Activated CD4-positive, alpha-beta T cell treated with anti-CD3 and anti-CD28 coated beads, Interleukin-2, amount 50 U/mL, for 24 hours (primary cell): ENCODE results near the gene C1QTNF3.
"Not testable (repeated sequence)": the region's sequence is repeated elsewhere in the genome, so short reads cannot be mapped to it uniquely, and the experiment has no call there.

Experiments used
- DNase-seq, 2 donors: peaks; one replicate each; pipeline ENCODE4 v3.0.0-alpha.2; 2020; ENCODE audit warnings: low read depth in 1 of 2, low spot score in 1 of 2

Gene C1QTNF3

GRCh38 chr5:34053133-34053532 lies 10.1 kb upstream of the C1QTNF3 start:
- no peak for DNase-seq

GRCh38 chr5:34051374-34051980 lies 8.5 kb upstream of the C1QTNF3 start:
- DNase-seq = no peak

GRCh38 chr5:34047774-34048572 lies 5.0 kb upstream of the C1QTNF3 start:
- no peak for DNase-seq

- DNase-seq = no peak
Observed at GRCh38 chr5:34047143-34047542, 4.1 kb upstream of the C1QTNF3 start.

GRCh38 chr5:34045996-34046395 lies 3.0 kb upstream of the C1QTNF3 start:
- no peak for DNase-seq

GRCh38 chr5:34045023-34045422 lies 2.0 kb upstream of the C1QTNF3 start:
- no peak for DNase-seq

- DNase-seq = no peak
Observed at GRCh38 chr5:34042321-34042720, 692 bp downstream of the C1QTNF3 start.

GRCh38 chr5:34041247-34041972 lies 1.6 kb downstream of the C1QTNF3 start:
- DNase-seq = no peak

GRCh38 chr5:34040472-34040871 lies 2.5 kb downstream of the C1QTNF3 start:
- DNase-seq = no peak

GRCh38 chr5:34039398-34040157 lies 3.4 kb downstream of the C1QTNF3 start:
- DNase-seq = no peak

GRCh38 chr5:34038838-34039237 lies 4.2 kb downstream of the C1QTNF3 start:
- DNase-seq = no peak

GRCh38 chr5:34038390-34038789 lies 4.6 kb downstream of the C1QTNF3 start:
- no peak for DNase-seq

- no peak for DNase-seq
Observed at GRCh38 chr5:34037726-34038125, 5.3 kb downstream of the C1QTNF3 start.

GRCh38 chr5:34035756-34036155 lies 7.3 kb downstream of the C1QTNF3 start:
- no peak for DNase-seq

GRCh38 chr5:34034534-34035327 lies 8.3 kb downstream of the C1QTNF3 start:
- no peak for DNase-seq

GRCh38 chr5:34031966-34032365 lies 11.0 kb downstream of the C1QTNF3 start:
- DNase-seq = no peak

- DNase-seq = no peak
Observed at GRCh38 chr5:34031117-34031516, 11.9 kb downstream of the C1QTNF3 start.

- not testable (repeated sequence) for DNase-seq
Observed at GRCh38 chr5:34030585-34030984, 12.4 kb downstream of the C1QTNF3 start.

GRCh38 chr5:34030048-34030447 lies 13.0 kb downstream of the C1QTNF3 start:
- DNase-seq = no peak

GRCh38 chr5:34028349-34028748 lies 14.7 kb downstream of the C1QTNF3 start:
- no peak for DNase-seq
